Activated CD4-positive, alpha-beta T cell treated with anti-CD3 and anti-CD28 coated beads, Interleukin-2, Interleukin-6, amounts not matched to agents 100 ng/mL and 50 ng/mL, durations not matched to agents 16 hours and 8 hours (primary cell): Measurements from ENCODE around the gene DIPK2A.

Experiments
- DNase-seq: peaks from one replicate; pipeline ENCODE4 v3.0.0-alpha.2; 2020

DIPK2A gene

DNA sequence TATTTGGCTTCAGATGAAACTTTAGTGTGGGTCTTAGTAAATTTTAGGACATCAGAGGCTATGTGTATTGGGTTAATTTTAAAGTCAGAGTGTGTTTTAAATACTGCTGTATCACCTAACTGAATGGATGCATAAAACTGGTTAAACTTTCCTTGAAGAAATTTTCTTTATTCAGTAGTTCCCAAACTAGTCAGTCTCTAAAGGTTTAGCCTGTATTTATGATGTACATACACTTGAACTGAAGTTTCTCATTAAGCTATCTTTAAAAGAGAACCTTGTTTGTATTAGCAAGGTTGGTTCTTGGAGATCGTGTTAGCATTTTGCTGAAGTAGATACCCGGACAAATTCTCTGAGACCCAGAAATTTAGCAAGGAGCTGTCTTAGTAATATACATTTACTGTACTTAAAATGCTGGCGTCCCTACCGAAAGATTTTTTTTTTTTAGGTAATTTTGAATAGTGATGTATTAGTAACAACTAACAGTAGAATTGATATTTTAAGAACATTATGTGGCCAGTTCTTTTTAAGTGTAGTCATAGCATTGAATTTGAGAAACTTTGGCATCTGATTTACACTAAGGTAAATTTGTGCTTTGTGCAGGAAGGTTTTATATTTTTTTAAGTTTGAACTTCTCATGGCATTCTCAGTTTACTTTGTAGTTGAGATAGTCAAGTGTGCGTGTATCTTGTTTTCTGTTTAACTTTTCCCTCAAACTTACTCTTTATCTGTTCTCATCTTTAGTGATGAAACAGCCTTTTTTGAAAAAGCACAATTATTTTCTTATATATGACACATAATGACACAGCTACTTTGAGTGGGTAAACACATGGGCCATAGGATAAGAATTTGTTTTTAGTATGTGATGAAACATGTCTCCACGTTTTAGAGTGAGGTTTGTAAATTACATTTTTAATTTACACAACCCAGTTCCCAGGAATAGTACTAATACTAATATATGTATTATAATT is 2.9 kb downstream of the DIPK2A start:
- DNase-seq: no peak

GRCh38 chr3:143975554-143976152 is 4.0 kb downstream of the DIPK2A start:
- DNase-seq: peak; percentile 50

- DNase-seq: no peak
Measured at GRCh38 chr3:143977341-143978262, 6.0 kb downstream of the DIPK2A start.

- no peak for DNase-seq
Measured at GRCh38 chr3:143978263-143978631, 6.6 kb downstream of the DIPK2A start.

DNA sequence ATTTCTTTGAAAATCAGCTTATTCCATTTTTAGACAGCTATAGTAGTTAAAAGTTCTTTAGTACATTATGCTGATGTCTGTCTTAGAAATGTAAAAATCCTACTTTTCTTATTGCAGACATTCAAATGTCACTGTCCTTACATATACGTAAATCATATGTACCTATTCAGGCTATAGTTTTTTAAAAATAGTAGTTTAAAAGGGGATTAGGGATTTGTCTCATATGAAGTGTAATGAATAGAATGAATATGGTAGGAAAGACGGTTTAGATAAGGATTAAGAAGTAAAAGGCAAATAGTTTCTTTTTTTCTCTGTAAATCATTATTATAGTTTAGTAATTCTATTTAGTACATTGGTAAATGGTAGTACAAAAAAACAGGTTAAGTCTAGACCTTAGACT is 7.4 kb downstream of the DIPK2A start:
- DNase-seq: no peak

DNA sequence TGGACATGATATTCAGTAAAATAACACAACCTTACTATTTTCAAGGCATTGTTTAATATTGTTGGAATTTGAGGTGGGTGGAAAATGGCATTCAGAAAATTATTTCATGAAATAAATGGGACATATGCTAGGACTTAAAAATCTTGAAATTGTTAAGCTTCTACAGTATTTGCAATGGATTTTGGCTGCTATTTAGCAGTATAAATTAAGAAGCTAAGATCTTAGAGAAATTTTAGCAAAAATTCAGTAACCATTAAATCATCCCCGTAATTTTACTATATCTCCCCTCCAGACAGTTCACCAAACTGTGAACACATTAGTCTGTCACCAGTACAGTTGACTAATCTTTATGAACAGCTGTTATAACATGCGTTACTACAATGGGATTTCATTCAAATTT is 8.2 kb downstream of the DIPK2A start:
- no peak for DNase-seq

DNA sequence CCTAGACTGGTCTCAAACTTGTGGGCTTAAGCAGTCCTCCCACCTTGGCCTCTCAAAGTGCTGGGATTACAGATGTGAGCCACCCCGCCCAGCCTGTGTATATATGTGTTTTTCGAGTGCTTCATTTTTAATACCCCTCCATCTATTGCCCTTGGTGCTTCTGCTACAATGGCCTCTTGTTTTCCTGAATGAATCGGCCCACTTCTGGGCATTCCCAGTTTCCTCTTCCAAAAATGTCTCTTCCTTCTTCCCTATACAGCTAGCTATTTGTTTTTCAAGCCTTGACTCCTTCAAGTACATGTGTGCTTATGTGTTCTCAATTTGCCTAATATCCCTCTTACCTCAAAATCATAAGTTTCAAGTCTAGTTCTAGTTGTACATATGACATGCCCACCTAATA is 16.7 kb downstream of the DIPK2A start:
- DNase-seq: no peak

GRCh38 chr3:143989461-143989860 is 17.8 kb downstream of the DIPK2A start:
- DNase-seq: no peak

DNA sequence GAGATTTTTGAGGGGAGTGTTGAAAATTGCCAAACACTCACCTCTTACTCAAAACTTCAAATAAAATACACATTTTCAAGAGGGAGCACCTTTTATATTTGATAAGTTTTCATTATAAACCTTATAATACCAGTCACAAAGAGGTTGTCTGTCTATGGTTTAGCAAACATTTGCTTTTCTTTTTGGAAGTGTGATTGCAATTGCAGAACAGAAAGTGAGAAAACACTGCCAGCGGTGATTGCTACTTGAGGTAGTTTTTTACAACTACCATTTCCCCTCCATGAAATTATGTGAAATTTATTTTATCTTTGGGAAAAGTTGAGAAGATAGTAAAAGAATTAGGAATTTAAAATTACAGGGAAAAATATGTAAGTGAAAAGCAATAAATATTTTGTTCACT is 20.1 kb downstream of the DIPK2A start:
- DNase-seq: no peak

DNA sequence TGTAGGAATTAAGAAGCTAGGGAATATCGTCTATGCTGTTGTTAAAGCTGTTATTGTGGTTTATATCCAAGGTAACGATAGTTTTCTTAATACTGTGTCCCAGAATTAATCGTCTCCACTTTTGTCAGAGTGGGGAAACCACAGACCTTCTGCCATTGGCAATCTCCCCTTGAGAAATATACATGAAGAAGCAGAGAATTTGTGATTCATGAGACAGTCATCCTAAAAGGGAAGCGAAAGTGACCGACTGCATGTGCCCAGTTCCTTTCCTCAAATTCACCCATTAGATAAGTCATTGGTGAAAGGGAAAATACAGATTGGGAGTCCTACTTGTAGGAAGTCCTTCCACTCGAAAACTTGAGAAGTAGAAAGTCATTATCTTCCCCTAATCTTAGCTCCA is 26.6 kb downstream of the DIPK2A start:
- no peak for DNase-seq

- no peak for DNase-seq
Measured at GRCh38 chr3:144003051-144003450, 31.4 kb downstream of the DIPK2A start.

DNA sequence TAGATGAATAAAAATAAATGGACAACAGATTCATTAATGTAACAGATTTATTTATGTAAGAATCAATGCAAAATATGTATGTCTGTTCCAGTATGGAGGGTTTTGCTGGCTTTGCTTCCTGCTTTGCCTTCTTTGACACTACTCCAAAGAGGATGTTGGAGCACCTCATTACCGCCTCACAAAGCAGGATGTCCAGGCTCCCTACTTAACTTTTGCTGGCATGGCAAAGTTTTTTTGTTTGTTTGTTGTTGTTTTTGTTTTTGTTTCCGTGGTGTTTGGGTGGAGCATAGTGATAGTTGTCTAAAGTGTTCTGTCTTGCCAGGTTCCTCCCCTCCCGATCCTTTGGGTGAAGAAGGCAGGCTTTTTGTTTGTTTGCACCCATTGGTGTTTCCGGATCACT is 38.7 kb downstream of the DIPK2A start:
- no peak for DNase-seq

DNA sequence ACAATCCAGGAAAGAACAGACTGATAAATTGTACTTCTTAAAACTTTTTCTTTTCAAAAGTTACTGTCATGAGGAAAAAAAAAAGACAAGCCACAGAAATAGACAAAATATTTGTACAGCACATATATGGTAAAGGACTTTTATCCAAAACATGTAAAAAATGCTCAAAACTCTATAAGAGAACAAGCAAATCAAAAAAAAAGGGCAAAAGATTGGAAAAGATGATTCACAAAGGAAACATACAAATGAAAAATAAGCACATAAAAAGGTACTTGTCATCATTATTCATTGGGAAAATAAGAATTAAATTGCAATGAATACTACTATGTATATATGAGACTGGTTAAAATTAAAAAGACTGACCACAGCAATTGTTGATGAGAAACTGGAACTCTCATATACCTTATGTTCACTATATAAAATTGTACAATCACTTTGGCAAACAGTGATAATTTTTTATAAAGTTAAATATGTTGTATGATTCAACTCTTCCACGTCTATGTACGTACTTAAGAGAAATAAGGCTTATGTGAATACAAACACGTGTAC is 39.7 kb downstream of the DIPK2A start:
- no peak for DNase-seq

DNA sequence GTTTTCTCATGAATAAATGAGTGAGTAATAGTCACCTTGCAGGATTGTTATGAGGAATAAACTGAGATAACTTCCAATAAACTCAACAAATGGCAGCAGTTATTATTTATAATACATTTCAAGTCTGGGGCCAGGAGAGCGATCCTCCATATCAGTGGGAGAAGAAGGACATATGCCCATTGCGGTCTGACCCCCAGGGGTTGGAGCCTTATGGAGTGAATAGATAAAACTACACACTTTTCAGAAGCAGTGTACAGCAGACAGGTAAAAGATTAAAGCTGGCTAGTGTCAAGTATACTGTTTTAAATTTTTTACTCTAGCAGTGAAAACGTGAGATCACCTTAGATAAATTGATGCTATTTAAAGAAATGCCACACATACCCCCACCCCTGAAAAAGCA is 43.5 kb downstream of the DIPK2A start:
- no peak for DNase-seq

GRCh38 chr3:144018776-144019175 is 47.2 kb downstream of the DIPK2A start:
- no peak for DNase-seq
